Measurements from ENCODE around the gene MTR.

DNA sequence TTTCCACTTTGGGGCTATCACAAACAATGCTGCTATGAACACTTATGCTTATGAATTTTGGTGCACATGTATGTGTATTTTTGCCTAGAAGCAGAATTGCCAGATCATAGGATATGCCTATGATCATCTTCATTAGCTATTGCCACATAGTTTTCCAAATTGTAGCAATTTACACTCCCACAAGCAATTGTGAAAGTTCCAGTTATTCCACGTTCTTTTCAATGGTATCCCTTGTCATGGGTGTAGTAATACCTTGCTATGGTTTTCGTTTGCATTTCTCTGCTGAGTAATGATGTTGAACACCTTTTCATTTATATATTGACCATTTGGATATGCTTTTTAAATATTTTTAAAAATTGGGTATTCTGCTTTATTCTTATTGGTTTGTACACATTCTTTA, 82.6 kb downstream of the MTR start:
- TF ChIP-seq, protein P1, sequence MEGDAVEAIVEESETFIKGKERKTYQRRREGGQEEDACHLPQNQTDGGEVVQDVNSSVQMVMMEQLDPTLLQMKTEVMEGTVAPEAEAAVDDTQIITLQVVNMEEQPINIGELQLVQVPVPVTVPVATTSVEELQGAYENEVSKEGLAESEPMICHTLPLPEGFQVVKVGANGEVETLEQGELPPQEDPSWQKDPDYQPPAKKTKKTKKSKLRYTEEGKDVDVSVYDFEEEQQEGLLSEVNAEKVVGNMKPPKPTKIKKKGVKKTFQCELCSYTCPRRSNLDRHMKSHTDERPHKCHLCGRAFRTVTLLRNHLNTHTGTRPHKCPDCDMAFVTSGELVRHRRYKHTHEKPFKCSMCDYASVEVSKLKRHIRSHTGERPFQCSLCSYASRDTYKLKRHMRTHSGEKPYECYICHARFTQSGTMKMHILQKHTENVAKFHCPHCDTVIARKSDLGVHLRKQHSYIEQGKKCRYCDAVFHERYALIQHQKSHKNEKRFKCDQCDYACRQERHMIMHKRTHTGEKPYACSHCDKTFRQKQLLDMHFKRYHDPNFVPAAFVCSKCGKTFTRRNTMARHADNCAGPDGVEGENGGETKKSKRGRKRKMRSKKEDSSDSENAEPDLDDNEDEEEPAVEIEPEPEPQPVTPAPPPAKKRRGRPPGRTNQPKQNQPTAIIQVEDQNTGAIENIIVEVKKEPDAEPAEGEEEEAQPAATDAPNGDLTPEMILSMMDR (IDR thresholded peaks at IDR 0.05), result no peak
- TF ChIP-seq, protein P2, sequence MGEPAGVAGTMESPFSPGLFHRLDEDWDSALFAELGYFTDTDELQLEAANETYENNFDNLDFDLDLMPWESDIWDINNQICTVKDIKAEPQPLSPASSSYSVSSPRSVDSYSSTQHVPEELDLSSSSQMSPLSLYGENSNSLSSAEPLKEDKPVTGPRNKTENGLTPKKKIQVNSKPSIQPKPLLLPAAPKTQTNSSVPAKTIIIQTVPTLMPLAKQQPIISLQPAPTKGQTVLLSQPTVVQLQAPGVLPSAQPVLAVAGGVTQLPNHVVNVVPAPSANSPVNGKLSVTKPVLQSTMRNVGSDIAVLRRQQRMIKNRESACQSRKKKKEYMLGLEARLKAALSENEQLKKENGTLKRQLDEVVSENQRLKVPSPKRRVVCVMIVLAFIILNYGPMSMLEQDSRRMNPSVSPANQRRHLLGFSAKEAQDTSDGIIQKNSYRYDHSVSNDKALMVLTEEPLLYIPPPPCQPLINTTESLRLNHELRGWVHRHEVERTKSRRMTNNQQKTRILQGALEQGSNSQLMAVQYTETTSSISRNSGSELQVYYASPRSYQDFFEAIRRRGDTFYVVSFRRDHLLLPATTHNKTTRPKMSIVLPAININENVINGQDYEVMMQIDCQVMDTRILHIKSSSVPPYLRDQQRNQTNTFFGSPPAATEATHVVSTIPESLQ (CRISPR knock-in tag; IDR thresholded peaks at IDR 0.05), result no peak
- TF ChIP-seq CREM (CRISPR knock-in tag; IDR thresholded peaks at IDR 0.05), result no peak

Data from WTC11 (cell line).